HFFc6 (cell line): ENCODE measurements around the gene OR10T2. TPM values are rescaled to one million over a fixed set of nuclear protein-coding genes. Genes with fewer than 3 reads are reported as not detected.
"Not testable (repeated sequence)": the region's sequence is repeated elsewhere in the genome, so short reads cannot be mapped to it uniquely, and the experiment has no call there.

Source experiments
- DNase-seq: peaks from one replicate; pipeline ENCODE4 v3.0.0-alpha.2; 2018
- H3K27ac Mint-ChIP-seq: 2 replicates; pipeline ENCODE4 v1.8.0; 2020; ENCODE audit warnings: mild to moderate bottlenecking, mixed read lengths
- H3K27me3 Mint-ChIP-seq: 2 replicates; pipeline ENCODE4 v1.8.0; 2021; ENCODE audit warnings: mild to moderate bottlenecking, moderate library complexity, mixed read lengths; ENCODE audit not compliant: insufficient read depth
- H3K36me3 Mint-ChIP-seq: 2 replicates; pipeline ENCODE4 v1.8.0; 2021; ENCODE audit warnings: low read depth, mixed read lengths
- H3K4me1 Mint-ChIP-seq: 2 replicates; pipeline ENCODE4 v1.8.0; 2020; ENCODE audit warnings: low read depth, mixed read lengths
- H3K4me3 Mint-ChIP-seq: 2 replicates; pipeline ENCODE4 v1.8.0; 2020; ENCODE audit warnings: mild to moderate bottlenecking, moderate library complexity, mixed read lengths
- H3K9me3 Mint-ChIP-seq: 2 replicates; pipeline ENCODE4 v1.8.0; 2020; ENCODE audit warnings: mild to moderate bottlenecking, mixed read lengths
- CTCF ChIP-seq: fragments of 200-600 bp; sonication (generic); IDR thresholded peaks from 2 replicates; pipeline ENCODE4 v1.5.0; 2021; ENCODE audit warnings: antibody characterized with exemption, mild to moderate bottlenecking
- total RNA-seq, 6 experiments: library from RNA; stranded (reverse); fragmentation: NEBNext Ultra II Directional; extraction: Animal tissue kit (Norgen Biotek cat#: 25700); gene quantifications; 2 replicates in 1 of 6; 3 replicates in 5 of 6; pipeline ENCODE4 v1.2.3, GENCODE V29; 2021

OR10T2 gene
- total RNA-seq, 6 experiments from 2014 or later, result not detected

GRCh38 chr1:158356616-158357015 lies 42.6 kb downstream of the OR10T2 start:
- no peaks in the 10 kb centered on the region for H3K4me1 Mint-ChIP-seq
- H3K27ac Mint-ChIP-seq, result no peak overlapping the region
- peaks cover 45% of the 10 kb centered on the region for H3K9me3 Mint-ChIP-seq
- no peaks in the 10 kb centered on the region for H3K36me3 Mint-ChIP-seq
- peaks cover 1% of the 10 kb centered on the region; the same call in 1 of the 2 replicates for H3K27me3 Mint-ChIP-seq
- TF ChIP-seq CTCF, result no peak
- no peak overlapping the region for H3K4me3 Mint-ChIP-seq
- no peak for DNase-seq

- H3K9me3 Mint-ChIP-seq, result peaks cover 45% of the 10 kb centered on the region
- H3K4me1 Mint-ChIP-seq, result no peaks in the 10 kb centered on the region
- no peak for DNase-seq
- H3K4me3 Mint-ChIP-seq, result no peak overlapping the region
- H3K27ac Mint-ChIP-seq, result no peak overlapping the region
- H3K27me3 Mint-ChIP-seq, result peaks cover 1% of the 10 kb centered on the region; the same call in 1 of the 2 replicates
- no peak for TF ChIP-seq CTCF
- H3K36me3 Mint-ChIP-seq, result no peaks in the 10 kb centered on the region
Measured at GRCh38 chr1:158355773-158356285, 43.4 kb downstream of the OR10T2 start.

DNA sequence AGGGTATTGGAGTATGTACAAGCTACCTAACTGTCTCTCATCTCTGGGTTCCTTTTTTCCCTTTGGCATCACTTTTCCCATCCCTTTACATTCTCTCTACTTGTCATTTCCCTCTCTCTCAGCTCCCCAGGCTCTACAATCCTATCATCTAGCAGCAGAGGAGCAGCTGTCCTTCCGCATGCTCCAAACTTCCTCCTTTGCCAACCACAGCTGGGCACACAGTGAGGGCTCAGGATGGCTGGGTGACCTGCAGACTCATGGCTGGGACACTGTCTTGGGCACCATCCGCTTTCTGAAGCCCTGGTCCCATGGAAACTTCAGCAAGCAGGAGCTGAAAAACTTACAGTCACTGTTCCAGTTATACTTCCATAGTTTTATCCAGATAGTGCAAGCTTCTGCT lies 45.0 kb downstream of the OR10T2 start:
- no peak for TF ChIP-seq CTCF
- no peaks in the 10 kb centered on the region for H3K36me3 Mint-ChIP-seq
- H3K4me3 Mint-ChIP-seq, result no peak overlapping the region
- H3K27ac Mint-ChIP-seq, result no peak overlapping the region
- peaks cover 49% of the 10 kb centered on the region for H3K9me3 Mint-ChIP-seq
- H3K27me3 Mint-ChIP-seq, result peaks cover 1% of the 10 kb centered on the region; the same call in 1 of the 2 replicates
- H3K4me1 Mint-ChIP-seq, result no peaks in the 10 kb centered on the region
- DNase-seq, result no peak

DNA sequence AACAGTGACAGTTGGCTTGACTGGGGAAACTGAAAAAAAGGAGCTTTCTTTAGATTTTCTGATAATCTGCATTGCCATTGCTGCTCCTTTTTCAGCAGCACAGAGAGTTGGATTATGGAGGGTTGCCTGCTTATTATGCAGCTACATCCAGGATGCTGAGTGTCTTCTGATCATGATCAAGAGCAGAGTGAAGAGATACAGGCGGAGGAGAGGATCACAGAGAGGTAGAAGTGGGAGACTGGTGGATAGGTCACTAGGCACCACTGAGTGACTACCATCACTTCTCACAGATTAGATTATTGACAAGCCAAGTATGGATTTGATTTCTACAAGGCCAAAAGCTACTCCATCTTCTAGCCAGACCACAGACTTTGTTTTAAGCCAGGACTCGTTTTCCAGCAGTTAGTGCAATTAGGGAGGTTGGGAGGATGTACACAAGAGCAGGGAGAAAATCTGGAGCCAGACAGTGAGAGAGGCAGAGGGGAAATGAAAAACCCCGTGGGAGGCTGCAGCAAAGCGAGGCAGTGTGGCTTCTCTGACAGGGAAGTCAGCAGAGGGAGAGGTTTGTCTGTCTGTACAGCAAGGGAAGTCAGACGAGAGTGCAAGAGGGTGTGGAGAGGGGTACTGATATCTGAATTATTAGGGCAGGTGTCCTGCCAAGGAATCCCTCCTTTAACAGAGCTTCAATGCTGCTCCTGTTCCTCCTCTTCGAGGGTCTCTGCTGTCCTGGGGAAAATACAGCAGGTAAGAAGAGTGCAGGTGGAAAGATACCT lies 45.8 kb downstream of the OR10T2 start, which contains the start of gene CD1E:
Gene CD1E, plus strand, starts transcription at position 592 of the 773 bp plus-strand sequence. Its CDS starts 95 bp downstream, at position 687.
- H3K9me3 Mint-ChIP-seq, result peaks cover 51% of the 10 kb centered on the region
- no peak for TF ChIP-seq CTCF
- no peak for DNase-seq
- H3K27me3 Mint-ChIP-seq, result peaks cover 1% of the 10 kb centered on the region; the same call in 1 of the 2 replicates
- no peak within 1 kb of the TSS for H3K27ac Mint-ChIP-seq
- H3K4me1 Mint-ChIP-seq, result no peaks in the 10 kb centered on the region
- no peaks in the 10 kb centered on the region for H3K36me3 Mint-ChIP-seq
- H3K4me3 Mint-ChIP-seq, result no peak within 1 kb of the TSS

DNA sequence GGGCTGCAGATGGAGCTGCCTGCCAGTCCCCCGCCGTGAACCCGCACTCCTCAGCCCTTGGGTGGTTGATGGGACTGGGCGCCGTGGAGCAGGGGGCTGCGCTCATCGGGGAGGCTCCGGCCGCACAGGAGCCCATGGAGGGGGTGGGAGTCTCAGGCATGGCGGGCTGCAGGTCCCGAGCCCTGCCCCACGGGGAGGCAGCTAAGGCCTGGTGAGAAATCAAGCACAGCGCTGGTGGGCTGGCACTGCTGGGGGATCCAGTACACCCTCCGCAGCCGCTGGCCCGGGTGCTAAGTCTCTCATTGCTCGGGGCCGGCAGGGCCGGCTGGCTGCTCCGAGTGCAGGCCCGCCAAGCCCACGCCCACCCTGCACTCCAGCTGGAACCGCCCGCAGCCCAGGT lies 50.3 kb downstream of the OR10T2 start:
- H3K27ac Mint-ChIP-seq, H3K36me3 Mint-ChIP-seq, H3K4me1 Mint-ChIP-seq, H3K27me3 Mint-ChIP-seq, DNase-seq, H3K4me3 Mint-ChIP-seq: not testable (repeated sequence)
- peaks cover 34% of the 10 kb centered on the region for H3K9me3 Mint-ChIP-seq

Other genes with a start within 250 kb of the OR10T2 start
- gene CD1D, start 218.6 kb downstream of the OR10T2 start, total RNA-seq, result not detected
- not detected for gene CD1A, start 145.0 kb downstream of the OR10T2 start, total RNA-seq
- gene CD1C, start 109.5 kb downstream of the OR10T2 start, total RNA-seq, result not detected
- gene CD1B, start 67.9 kb downstream of the OR10T2 start, total RNA-seq, result not detected
- not detected for gene CD1E, start 45.6 kb downstream of the OR10T2 start, total RNA-seq
- not detected for gene OR10K2, start 26.8 kb upstream of the OR10T2 start, total RNA-seq
- gene OR10K1, start 62.4 kb upstream of the OR10T2 start, total RNA-seq, result not detected
- not detected for gene OR10R2, start 72.8 kb upstream of the OR10T2 start, total RNA-seq
- gene OR6Y1, start 154.9 kb upstream of the OR10T2 start, total RNA-seq, result not detected
- not detected for gene OR6P1, start 171.1 kb upstream of the OR10T2 start, total RNA-seq
- gene OR10X1, start 180.4 kb upstream of the OR10T2 start, total RNA-seq, result not detected
- not detected for gene OR10Z1, start 205.8 kb upstream of the OR10T2 start, total RNA-seq